Choroid plexus epithelial cell (primary cell): ENCODE measurements around the gene KIF6.

Source experiments
- DNase-seq: peaks from one replicate; pipeline ENCODE4 v3.0.0-alpha.2; 2010; ENCODE audit warnings: low read depth
- H3K4me3 ChIP-seq: 2 replicates; pipeline ENCODE4 v1.5.1; 2011; ENCODE audit warnings: low read depth, mild to moderate bottlenecking, control low read depth, low read length, moderate library complexity
- CTCF ChIP-seq: conservative IDR thresholded peaks from 2 replicates; pipeline ENCODE4 v1.5.1; 2011; ENCODE audit warnings: low read depth, mild to moderate bottlenecking, control low read depth, inconsistent platforms, low read length, moderate library complexity

KIF6 gene

GRCh38 chr6:39666706-39667489 lies 58.3 kb downstream of the KIF6 start:
- no peak overlapping the region for H3K4me3 ChIP-seq
- no peak for TF ChIP-seq CTCF
- no peak for DNase-seq

GRCh38 chr6:39665861-39666260 lies 59.3 kb downstream of the KIF6 start:
- no peak for TF ChIP-seq CTCF
- no peak overlapping the region for H3K4me3 ChIP-seq
- no peak for DNase-seq

- peak; percentile 23 for DNase-seq
- H3K4me3 ChIP-seq = no peak overlapping the region
- peak; percentile 18 for TF ChIP-seq CTCF
These were observed 61.0 kb downstream of the KIF6 start for GRCh38 chr6:39664173-39664572.

- no peak for TF ChIP-seq CTCF
- no peak for DNase-seq
- no peak overlapping the region for H3K4me3 ChIP-seq
These were observed 67.7 kb downstream of the KIF6 start for GRCh38 chr6:39657355-39658135.

- no peak for DNase-seq
- TF ChIP-seq CTCF = no peak
- no peak overlapping the region for H3K4me3 ChIP-seq
These were observed 71.1 kb downstream of the KIF6 start for GRCh38 chr6:39654121-39654520.

GRCh38 chr6:39653612-39654011 lies 71.6 kb downstream of the KIF6 start:
- H3K4me3 ChIP-seq = no peak overlapping the region
- no peak for DNase-seq
- TF ChIP-seq CTCF = no peak
